Epidermal melanocyte (primary cell): ENCODE measurements around the gene STMN1.
"Not testable (repeated sequence)": the region's sequence is repeated elsewhere in the genome, so short reads cannot be mapped to it uniquely, and the experiment has no call there.

Source experiments
- DNase-seq: peaks from one replicate; pipeline ENCODE4 v3.0.0; 2011; ENCODE audit warnings: low spot score; ENCODE audit not compliant: insufficient read length

STMN1 gene

GRCh38 chr1:25905680-25906643, at the start of gene STMN1:
TSS of gene STMN1 (minus strand) at chr1:25906419. CDS start at chr1:25904676, 1,743 bp downstream.
- DNase-seq = peak; percentile 76

DNA sequence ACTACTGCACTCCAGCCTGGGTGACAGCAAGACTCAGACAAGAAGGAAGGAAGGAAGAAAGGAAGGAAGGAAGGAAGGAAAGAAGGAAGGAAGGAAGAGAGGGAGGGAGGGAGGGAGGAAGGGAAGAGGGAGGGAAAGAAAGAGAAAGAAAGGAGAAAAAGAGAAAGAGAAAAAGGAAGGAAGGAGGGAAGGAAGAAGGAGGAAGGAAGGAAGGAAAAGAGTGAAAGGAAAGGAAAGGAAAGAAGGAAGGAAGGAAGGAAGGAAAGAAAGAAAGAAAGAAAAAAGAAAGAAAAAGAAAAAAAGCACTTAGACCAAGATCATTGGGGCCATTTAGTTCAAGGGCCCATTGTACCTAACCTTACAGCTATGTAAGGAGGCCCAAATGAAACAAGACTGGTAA, 49.3 kb upstream of the STMN1 start:
- no peak for DNase-seq

DNA sequence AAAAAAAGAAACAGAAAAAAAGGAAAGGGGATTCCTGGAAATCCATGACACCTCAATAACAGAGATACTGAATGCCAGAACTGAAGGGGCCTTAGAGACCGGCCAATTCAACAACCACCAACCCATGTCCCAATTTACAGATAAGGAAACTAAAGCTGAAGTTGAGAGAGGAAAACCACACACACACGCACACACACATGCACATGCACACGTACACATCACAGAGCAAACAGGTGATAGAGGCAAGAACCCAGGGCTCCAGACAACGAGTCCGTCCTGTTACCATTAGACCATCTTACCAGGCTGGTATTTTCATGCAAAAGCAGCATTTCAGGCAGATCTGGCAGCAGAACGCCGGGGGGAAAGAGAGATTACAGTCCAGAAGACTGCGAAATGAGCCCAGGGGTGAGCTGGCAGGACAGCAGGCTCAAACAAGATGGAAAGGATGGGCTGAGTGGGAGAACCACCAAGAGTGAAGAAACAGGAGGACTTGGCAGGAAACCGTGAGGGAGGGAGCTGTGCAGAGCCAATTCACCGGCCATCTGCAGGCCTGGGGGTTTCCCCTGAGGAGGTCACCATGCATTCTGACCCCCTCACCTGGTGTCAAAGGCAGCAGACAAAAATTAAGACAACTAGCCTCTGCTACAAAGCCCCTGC, 48.2 kb upstream of the STMN1 start:
- no peak for DNase-seq

- no peak for DNase-seq
These were observed 46.7 kb upstream of the STMN1 start for GRCh38 chr1:25952841-25953401.

DNA sequence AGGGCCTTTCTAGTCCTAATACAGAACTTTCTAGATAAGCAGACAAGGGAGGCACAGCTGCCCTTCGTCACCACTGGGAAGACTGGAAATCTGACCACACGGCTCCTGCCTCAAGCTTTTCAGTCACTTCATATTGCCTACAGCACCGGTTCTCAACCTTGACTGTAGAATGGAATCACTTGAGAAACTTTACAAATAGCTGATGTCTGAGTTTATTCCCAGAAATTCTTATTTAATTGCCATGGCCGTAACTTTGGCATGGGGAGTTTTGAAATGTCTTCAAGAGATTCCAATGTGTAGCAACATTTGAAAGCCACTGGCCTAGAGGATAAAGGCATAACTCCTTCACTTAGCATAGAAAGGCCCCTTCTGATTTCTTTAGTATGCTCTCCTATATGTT, 42.4 kb upstream of the STMN1 start:
- no peak for DNase-seq

GRCh38 chr1:25947027-25947426, 40.8 kb upstream of the STMN1 start:
- DNase-seq = no peak

GRCh38 chr1:25945761-25946160, 39.5 kb upstream of the STMN1 start:
- no peak for DNase-seq

- no peak for DNase-seq
These were observed 38.8 kb upstream of the STMN1 start for GRCh38 chr1:25944986-25945385.

DNA sequence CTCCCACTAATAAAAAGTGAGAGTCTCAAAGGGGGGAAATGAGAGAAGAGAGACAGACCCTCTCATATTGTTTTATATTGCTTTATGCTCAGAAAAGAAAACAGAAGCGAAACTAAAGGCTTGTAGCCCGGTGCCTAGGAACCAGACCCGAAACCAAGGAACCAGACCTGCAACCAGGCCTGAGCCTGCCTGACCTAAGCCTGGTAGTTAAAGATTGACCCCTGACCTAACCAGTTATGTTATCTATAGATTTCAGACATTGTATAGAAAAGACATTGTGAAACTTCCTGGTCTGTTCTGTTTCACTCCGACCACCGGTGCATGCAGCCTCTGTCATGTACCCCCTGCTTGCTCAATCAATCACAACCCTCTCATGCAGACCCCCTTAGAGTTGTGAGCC, 37.3 kb upstream of the STMN1 start:
- not testable (repeated sequence) for DNase-seq

- no peak for DNase-seq
These were observed 30.7 kb upstream of the STMN1 start for GRCh38 chr1:25936947-25937346.

- no peak for DNase-seq
These were observed 27.5 kb upstream of the STMN1 start for GRCh38 chr1:25933479-25934365.

- not testable (repeated sequence) for DNase-seq
These were observed 26.7 kb upstream of the STMN1 start for GRCh38 chr1:25932811-25933400.

- no peak for DNase-seq
These were observed 26.1 kb upstream of the STMN1 start for GRCh38 chr1:25932321-25932720.

DNA sequence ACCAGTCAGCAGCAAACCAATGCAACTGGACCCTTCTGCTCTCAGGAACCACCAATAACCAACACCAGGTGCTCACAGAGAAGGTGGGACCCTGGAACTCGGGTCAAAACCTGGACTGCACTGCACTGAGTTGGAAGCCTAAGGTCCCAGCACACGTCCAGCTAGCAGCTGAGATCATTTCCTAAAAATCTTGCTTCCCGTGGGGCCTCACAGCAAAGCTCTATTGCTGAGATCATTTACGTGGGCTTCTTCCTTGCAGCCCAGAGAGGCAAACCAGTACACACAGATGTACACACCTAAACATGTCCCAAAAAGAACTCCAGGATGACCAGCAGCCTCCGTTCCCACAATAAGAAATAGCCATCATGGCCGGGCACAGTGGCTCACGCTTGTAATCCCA, 22.8 kb upstream of the STMN1 start:
- no peak for DNase-seq

DNA sequence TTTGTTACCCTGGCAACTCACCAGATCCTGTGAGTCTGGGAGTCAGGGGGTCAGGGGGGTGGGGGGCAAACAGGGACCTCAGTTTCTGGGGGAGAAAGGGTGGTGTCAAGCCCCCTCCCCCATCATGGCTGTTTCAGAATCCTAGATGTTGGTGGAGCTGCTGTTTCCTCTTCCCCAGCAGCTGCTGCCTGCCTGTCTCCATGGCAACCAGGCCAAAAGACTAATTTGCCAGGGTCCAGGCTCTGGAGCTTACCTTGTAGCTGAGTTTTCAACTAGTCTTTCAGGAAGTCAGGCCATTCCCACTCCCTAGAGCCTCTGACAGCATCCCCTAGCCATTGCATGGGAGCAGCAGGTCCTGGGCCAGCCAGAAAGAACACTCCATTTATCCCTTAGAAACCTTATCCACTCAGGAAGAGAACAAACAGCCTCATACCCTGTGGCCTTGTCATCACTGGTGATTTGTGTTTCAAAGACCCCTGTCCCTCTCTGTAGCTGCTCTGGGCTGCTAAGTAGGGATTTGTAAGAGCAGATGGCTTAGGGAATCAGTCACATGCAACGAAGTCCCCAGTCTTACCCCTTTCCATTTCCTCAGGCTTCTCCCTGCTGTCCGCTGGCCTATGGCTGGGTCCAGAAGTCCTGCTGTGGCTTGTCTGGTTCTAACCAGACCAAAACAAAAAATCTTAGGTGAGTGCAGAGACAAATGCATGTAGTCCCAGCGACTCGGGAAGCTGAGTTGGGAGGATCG, 21.5 kb upstream of the STMN1 start:
- DNase-seq = no peak

DNA sequence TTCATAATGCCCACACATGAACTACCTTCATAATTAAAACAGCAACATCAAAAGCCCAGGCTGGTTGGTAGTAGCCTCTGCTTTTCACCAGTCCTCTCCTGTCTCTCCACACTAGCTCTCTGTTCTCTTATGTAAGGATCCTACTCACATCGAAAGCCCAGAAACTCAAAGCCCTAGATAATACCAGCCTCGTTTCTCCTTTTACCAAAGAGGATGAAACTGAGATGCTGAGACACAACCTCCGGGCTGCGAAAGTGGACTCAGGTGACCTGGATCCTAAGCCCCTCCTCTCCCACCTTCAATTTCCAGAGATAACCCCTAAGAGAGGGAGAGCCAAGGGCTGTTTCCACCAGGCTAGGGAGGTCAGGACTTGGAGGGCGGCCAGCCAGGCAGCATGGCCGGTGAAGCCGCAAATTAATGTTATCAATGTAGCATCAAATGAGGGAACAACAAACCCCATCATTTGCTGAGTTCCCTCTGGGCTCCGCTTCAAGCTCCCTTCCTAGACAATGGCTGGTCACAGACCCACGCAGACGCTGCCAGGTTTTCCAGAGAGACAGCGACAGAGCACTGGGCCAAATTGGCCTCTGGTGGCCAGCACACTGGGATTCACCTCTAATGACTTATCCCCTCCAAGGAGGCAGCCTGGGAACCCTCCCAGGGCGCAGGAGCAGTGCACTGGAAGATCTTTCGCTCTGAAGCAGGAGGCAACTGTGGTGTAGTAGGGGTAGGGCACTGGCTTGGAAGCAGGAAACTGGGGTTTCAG, 20.7 kb upstream of the STMN1 start:
- no peak for DNase-seq

DNA sequence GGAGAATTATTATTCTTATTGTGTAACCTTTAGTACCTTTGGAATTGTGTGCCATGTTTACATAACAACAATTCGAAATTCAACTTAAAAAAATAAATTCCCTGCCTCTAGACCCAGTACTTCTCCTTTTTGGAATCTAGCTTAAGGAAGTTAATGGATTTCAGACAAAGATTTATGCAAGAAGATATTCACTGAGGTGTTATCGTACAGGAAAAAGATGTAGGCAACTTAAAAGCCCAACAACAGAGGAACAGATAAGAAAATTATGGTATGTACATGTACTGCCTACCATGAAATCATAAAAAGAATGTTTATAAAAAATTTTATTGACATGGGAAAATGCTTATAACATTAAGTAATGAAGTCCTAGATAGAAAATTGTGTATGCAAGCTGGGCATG, 18.2 kb upstream of the STMN1 start:
- no peak for DNase-seq

- DNase-seq = no peak
These were observed 16.8 kb upstream of the STMN1 start for GRCh38 chr1:25922971-25923552.
